Activated T-helper 1 cell treated with anti-CD3 and anti-CD28 coated beads, Interleukin-12 subunit alpha, Interleukin-12 subunit beta, Interleukin-2, Interleukin-4 antibody, amounts not matched to agents 30 ng/mL and 10 ng/mL and 1 ng/mL, durations not matched to agents 14 hours and 24 hours and 36 hours (primary cell): ENCODE results near the gene WT1. TPM values are rescaled to one million over a fixed set of nuclear protein-coding genes. Genes with fewer than 3 reads are reported as not detected.
"Not testable (repeated sequence)": the region's sequence is repeated elsewhere in the genome, so short reads cannot be mapped to it uniquely, and the experiment has no call there.

Source experiments
- DNase-seq: peaks from one replicate; pipeline ENCODE4 v3.0.0; 2021; ENCODE audit warnings: low spot score
- H3K27ac Mint-ChIP-seq: one replicate; pipeline ENCODE4 v1.8.0; 2021; ENCODE audit warnings: mild to moderate bottlenecking, mixed read lengths
- H3K27me3 Mint-ChIP-seq: one replicate; pipeline ENCODE4 v1.8.0; 2022; ENCODE audit warnings: mild to moderate bottlenecking, moderate library complexity, mixed read lengths; ENCODE audit not compliant: insufficient read depth
- H3K36me3 Mint-ChIP-seq: one replicate; pipeline ENCODE4 v1.8.0; 2021; ENCODE audit warnings: low read depth, mixed read lengths
- H3K4me1 Mint-ChIP-seq: one replicate; pipeline ENCODE4 v1.8.0; 2021; ENCODE audit warnings: low read depth, mixed read lengths
- H3K4me3 Mint-ChIP-seq: one replicate; pipeline ENCODE4 v1.8.0; 2021; ENCODE audit warnings: mild to moderate bottlenecking, moderate library complexity, mixed read lengths
- H3K9me3 Mint-ChIP-seq: one replicate; pipeline ENCODE4 v1.8.0; 2021; ENCODE audit warnings: mixed read lengths
- intact Hi-C: fragments of 100-400 bp; cut with micrococcal nuclease; formaldehyde crosslinking; loops from one replicate; pipeline ENCODE4 v1.15.1; 2024
- total RNA-seq: library from RNA; stranded (reverse); gene quantifications from 2 replicates; pipeline ENCODE4 v1.2.3, GENCODE V29; 2022

Gene WT1
- not detected in 2 replicates for total RNA-seq

- DNase-seq: no peak
- Mint-ChIP-seq H3K4me1 (peaks cover 5% of the 10 kb centered on the region), H3K27ac (peak within 1 kb of the TSS; percentile 61), H3K36me3 (peaks cover 4% of the 10 kb centered on the region), H3K27me3 (peaks cover 73% of the 10 kb centered on the region), H3K9me3 (no peaks in the 10 kb centered on the region), H3K4me3 (no peak within 1 kb of the TSS)
- intact Hi-C loops: no loop called here
These were observed at the start of gene WT1 for GRCh38 chr11:32435511-32435941. Gene WT1, minus strand, starts transcription at chr11:32435539.

- H3K36me3 Mint-ChIP-seq: no peaks in the 10 kb centered on the region
- H3K4me1 Mint-ChIP-seq: no peaks in the 10 kb centered on the region
- H3K27me3 Mint-ChIP-seq: peaks cover 3% of the 10 kb centered on the region
- H3K27ac Mint-ChIP-seq: no peak overlapping the region
- no peak for DNase-seq
- no peaks in the 10 kb centered on the region for H3K9me3 Mint-ChIP-seq
- no peak overlapping the region for H3K4me3 Mint-ChIP-seq
- intact Hi-C loops: no loop called here
These were observed 44.0 kb upstream of the WT1 start for GRCh38 chr11:32479291-32479690.

GRCh38 chr11:32478277-32478731 lies 43.0 kb upstream of the WT1 start:
- Mint-ChIP-seq H3K36me3 (no peaks in the 10 kb centered on the region), H3K27ac (no peak overlapping the region), H3K27me3 (peaks cover 3% of the 10 kb centered on the region), H3K4me1 (no peaks in the 10 kb centered on the region), H3K9me3 (no peaks in the 10 kb centered on the region), H3K4me3 (no peak overlapping the region)
- intact Hi-C loops: no loop called here
- DNase-seq: no peak

DNA sequence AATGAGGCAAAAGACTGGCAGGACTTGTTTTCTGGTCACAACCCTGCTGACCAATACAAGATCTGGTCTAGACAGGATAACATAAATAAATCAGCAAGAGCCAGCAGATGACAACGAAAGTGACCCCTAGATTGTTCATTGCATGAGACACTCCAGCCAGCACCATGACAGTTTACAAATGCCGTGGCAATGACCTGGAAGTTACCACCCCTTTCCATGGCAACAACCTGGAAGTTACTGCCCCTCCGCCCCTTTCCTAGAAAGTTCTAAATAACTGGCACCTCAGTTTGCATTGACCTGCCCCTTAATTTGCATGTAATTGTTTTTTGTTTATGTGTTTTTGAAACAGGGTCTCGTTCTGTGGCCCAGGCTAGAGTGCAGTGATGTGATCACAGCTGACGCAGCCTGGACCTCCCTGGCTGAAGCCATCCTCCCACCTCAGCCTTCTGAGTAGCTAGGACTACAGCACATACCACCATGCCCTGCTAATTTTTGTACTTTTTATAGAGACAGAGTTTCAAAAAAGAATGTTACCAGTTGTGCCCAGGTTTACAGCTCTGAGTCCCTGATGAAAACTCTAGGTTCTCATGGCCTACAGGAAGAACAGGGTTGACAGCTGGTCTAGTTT lies 38.1 kb upstream of the WT1 start:
- DNase-seq: no peak
- Mint-ChIP-seq H3K27ac (no peak overlapping the region), H3K36me3 (no peaks in the 10 kb centered on the region), H3K27me3 (peaks cover 3% of the 10 kb centered on the region), H3K4me3 (no peak overlapping the region), H3K4me1 (no peaks in the 10 kb centered on the region), H3K9me3 (no peaks in the 10 kb centered on the region)
- intact Hi-C loops: no loop called here

GRCh38 chr11:32472226-32472625 lies 36.9 kb upstream of the WT1 start:
- H3K4me1 Mint-ChIP-seq: no peaks in the 10 kb centered on the region
- H3K4me3 Mint-ChIP-seq: no peak overlapping the region
- H3K27me3 Mint-ChIP-seq: peaks cover 3% of the 10 kb centered on the region
- H3K27ac Mint-ChIP-seq: no peak overlapping the region
- intact Hi-C loops: no loop called here
- no peaks in the 10 kb centered on the region for H3K36me3 Mint-ChIP-seq
- DNase-seq: no peak
- H3K9me3 Mint-ChIP-seq: no peaks in the 10 kb centered on the region

DNA sequence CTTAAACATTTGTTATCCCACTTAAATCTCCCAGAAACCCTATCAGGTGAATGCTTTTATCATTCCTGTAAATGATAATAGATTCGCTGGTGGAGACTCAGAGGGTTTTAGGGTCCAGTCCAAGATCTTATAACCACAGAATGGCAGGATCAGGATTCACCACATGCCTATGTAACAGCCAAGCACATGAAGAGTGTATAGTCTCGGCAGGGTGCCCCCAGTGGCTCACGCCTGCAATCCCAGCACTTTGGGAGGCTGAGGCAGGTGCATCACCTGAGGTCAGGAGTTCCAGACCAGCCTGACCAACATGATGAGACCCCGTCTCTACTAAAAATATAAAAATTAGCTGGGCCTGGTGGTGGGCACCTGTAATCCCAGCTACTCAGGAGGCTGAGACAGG lies 36.2 kb upstream of the WT1 start:
- H3K27me3 Mint-ChIP-seq, DNase-seq, H3K36me3 Mint-ChIP-seq, H3K4me3 Mint-ChIP-seq, H3K27ac Mint-ChIP-seq, H3K9me3 Mint-ChIP-seq, intact Hi-C loops, H3K4me1 Mint-ChIP-seq: not testable (repeated sequence)

- intact Hi-C loops: no loop called here
- H3K4me1 Mint-ChIP-seq: no peaks in the 10 kb centered on the region
- H3K27me3 Mint-ChIP-seq: no peaks in the 10 kb centered on the region
- H3K4me3 Mint-ChIP-seq: no peak overlapping the region
- H3K36me3 Mint-ChIP-seq: no peaks in the 10 kb centered on the region
- DNase-seq: no peak
- no peak overlapping the region for H3K27ac Mint-ChIP-seq
- no peaks in the 10 kb centered on the region for H3K9me3 Mint-ChIP-seq
These were observed 34.5 kb upstream of the WT1 start for GRCh38 chr11:32469791-32470190.

DNA sequence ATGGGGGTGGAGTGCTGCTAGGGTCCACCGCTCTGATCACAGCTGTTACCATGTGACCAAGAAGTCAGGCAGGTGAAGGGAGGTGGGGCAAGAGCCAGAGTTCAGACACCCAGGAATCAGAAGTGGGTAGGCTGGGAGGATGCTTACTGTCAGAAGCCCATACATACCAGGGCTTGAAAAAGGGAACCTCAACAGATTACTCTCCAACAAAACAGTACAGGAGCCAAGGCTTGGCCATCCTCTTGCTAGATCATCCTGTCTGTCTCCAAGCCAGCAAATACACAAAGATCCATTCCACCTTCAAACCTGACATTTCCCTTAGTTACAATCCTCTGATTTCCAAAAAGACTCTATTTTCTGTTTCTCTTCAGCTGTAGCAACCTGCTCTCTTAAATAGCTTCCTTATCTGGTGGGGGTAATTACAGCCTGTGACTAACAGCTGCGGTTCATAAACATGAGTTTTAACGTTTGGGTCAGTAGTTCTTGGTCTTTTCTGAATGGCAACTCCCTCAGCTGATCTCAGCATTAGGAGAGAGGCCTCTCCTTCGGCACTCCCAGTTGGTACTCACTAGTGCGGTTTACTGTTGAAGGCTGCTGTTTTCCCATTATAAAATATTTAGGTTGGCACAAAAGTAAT lies 31.1 kb upstream of the WT1 start:
- Mint-ChIP-seq H3K27me3 (no peaks in the 10 kb centered on the region), H3K27ac (no peak overlapping the region), H3K9me3 (no peaks in the 10 kb centered on the region)

GRCh38 chr11:32464078-32464477 lies 28.7 kb upstream of the WT1 start:
- DNase-seq: no peak
- Mint-ChIP-seq H3K4me3 (no peak overlapping the region), H3K27ac (no peak overlapping the region), H3K4me1 (no peaks in the 10 kb centered on the region), H3K9me3 (no peaks in the 10 kb centered on the region), H3K36me3 (no peaks in the 10 kb centered on the region), H3K27me3 (no peaks in the 10 kb centered on the region)
- intact Hi-C loops: no loop called here

More for the DNA sequence above, 31.1 kb upstream of the WT1 start:
- no peak for DNase-seq
- no peaks in the 10 kb centered on the region for H3K4me1 Mint-ChIP-seq
- H3K4me3 Mint-ChIP-seq: no peak overlapping the region
- intact Hi-C loops: no loop called here
- H3K36me3 Mint-ChIP-seq: no peaks in the 10 kb centered on the region

DNA sequence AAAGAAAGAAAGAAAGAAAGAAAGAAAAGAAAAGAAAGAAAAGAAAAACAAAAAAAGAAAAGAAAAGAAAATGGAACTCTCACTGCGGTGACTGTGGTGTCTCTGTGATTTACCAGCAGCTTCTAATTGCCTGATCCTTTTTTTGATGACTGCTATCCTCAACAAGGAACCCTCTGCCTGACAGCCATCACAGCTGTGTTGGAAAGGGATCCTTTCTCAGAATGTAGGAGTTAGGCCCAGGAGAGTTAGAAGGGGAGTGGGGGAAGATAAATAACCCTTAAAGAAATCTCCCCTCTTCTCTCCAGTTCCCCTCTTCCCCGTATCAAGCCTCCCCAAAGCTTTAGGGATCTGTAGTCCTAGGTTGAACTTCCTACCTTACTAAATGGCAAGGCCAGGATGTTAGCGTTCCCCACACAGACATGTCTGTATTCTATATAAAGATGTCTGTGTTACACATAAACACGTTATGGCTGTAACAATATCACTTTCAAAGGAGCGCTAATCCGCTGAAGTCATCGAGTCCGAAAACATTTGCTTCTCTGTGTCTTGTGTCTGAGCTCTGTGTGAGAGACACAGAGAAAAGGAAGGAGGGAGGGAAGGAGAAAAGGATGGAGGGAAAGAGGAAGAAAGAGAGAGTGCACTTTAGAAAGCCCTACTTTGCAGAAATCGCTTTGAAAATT lies 26.8 kb upstream of the WT1 start:
- Mint-ChIP-seq H3K27ac (no peak overlapping the region), H3K4me1 (no peaks in the 10 kb centered on the region), H3K36me3 (no peaks in the 10 kb centered on the region), H3K4me3 (no peak overlapping the region), H3K9me3 (no peaks in the 10 kb centered on the region), H3K27me3 (no peaks in the 10 kb centered on the region)
- DNase-seq: no peak
- intact Hi-C loops: no loop called here

DNA sequence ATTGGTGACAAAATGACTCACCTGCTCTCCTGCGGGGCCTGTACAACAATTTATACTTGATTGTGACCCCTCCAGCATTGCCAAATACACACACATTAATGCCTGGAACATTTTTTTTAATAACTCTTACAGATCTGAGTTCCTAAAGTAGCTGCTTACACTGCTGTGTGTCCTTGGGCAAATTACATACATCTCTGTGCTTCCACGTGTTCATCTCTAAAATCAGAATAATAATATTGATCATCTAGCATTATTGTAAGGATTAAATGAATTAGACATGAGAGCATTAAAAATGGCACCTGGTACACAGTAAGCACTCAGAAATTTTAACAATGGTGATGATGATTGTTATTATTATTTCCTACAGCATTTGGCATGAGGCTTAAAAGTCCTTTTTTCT lies 21.5 kb upstream of the WT1 start:
- Mint-ChIP-seq H3K27ac (no peak overlapping the region), H3K36me3 (no peaks in the 10 kb centered on the region), H3K4me3 (no peak overlapping the region), H3K4me1 (no peaks in the 10 kb centered on the region), H3K9me3 (no peaks in the 10 kb centered on the region), H3K27me3 (peaks cover 2% of the 10 kb centered on the region)
- DNase-seq: no peak
- intact Hi-C loops: no loop called here

DNA sequence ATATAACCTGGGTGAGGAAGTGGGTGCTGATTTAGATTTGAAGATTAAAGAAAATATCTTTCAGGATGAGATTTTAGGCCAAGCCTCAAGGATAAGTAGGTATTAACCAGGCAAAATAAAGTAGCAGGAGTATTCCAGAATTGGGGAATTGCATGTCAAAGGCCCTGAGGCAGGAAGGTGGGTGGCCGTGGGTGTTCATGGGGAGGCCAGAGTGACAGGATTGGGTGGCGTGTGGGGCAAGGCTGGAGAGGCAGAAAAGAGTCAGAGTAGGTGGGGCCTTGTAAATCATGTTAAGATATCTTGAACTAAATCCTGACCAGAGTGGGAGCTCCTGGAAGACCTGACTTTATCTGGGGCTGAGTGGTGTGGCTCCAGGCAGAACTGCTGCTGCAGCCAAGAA lies 19.7 kb upstream of the WT1 start:
- no peaks in the 10 kb centered on the region for H3K4me1 Mint-ChIP-seq
- no peaks in the 10 kb centered on the region for H3K36me3 Mint-ChIP-seq
- no peaks in the 10 kb centered on the region for H3K9me3 Mint-ChIP-seq
- intact Hi-C loops: no loop called here
- H3K4me3 Mint-ChIP-seq: no peak overlapping the region
- DNase-seq: no peak
- peaks cover 9% of the 10 kb centered on the region for H3K27me3 Mint-ChIP-seq
- H3K27ac Mint-ChIP-seq: no peak overlapping the region

GRCh38 chr11:32451808-32452207 lies 16.5 kb upstream of the WT1 start:
- H3K27me3 Mint-ChIP-seq: peaks cover 10% of the 10 kb centered on the region
- H3K9me3 Mint-ChIP-seq: no peaks in the 10 kb centered on the region
- no peak overlapping the region for H3K4me3 Mint-ChIP-seq
- intact Hi-C loops: no loop called here
- no peaks in the 10 kb centered on the region for H3K36me3 Mint-ChIP-seq
- no peak for DNase-seq
- H3K4me1 Mint-ChIP-seq: no peaks in the 10 kb centered on the region
- H3K27ac Mint-ChIP-seq: no peak overlapping the region
